Breast epithelium (tissue), 4 donors: ENCODE data around the gene BSND. TPM values are rescaled to one million over a fixed set of nuclear protein-coding genes. Genes with fewer than 3 reads are reported as not detected.
A peak's percentile ranks its signal among the peaks of the same experiment; 100 is the strongest.

Source experiments
- DNase-seq, 2 donors: peaks; one replicate each; pipeline ENCODE4 v3.0.0-alpha.2; 2019; ENCODE audit warnings: low spot score in 2 of 2
- H3K27ac ChIP-seq, 2 donors: fragments of 200-600 bp; sonication (generic) in 1 of 2; one replicate each; pipeline ENCODE4 v1.5.1; 2016 to 2019; ENCODE audit warnings: mild to moderate bottlenecking in 1 of 2
- H3K27me3 ChIP-seq, 2 donors: fragments of 200-600 bp; sonication (generic) in 1 of 2; one replicate each; pipeline versions ENCODE4 v1.5.1 to v1.6.0; 2017 to 2019; ENCODE audit warnings: control low read depth in 1 of 2, mild to moderate bottlenecking in 1 of 2
- H3K36me3 ChIP-seq: fragments of 200-600 bp; one replicate; pipeline ENCODE4 v1.5.1; 2019
- H3K4me1 ChIP-seq, 2 donors: fragments of 200-600 bp; sonication (generic); one replicate each; pipeline ENCODE4 v1.5.1; 2016 to 2019; ENCODE audit warnings: control low read depth in 1 of 2
- H3K4me3 ChIP-seq, 3 donors: fragments of 200-600 bp; sonication (generic); 1 replicate in 2 of 3; 2 replicates in 1 of 3; pipeline ENCODE4 v1.5.1; 2016 to 2019; ENCODE audit warnings: mild to moderate bottlenecking in 3 of 3, moderate library complexity in 2 of 3
- H3K9me3 ChIP-seq, 2 donors: fragments of 200-600 bp; sonication (generic) in 1 of 2; one replicate each; pipeline ENCODE4 v1.5.1; 2016 to 2019; ENCODE audit warnings: control low read depth in 1 of 2
- CTCF ChIP-seq, 3 donors: fragments of 450-650 bp; IDR thresholded peaks; one replicate each; pipeline ENCODE4 v1.5.1; 2016 to 2017; ENCODE audit warnings: antibody characterized with exemption in 3 of 3, mild to moderate bottlenecking in 3 of 3, moderate library complexity in 3 of 3
- POLR2A ChIP-seq: fragments of 450-650 bp; IDR thresholded peaks from one replicate; pipeline ENCODE4 v1.6.1; 2016; ENCODE audit warnings: antibody characterized with exemption, mild to moderate bottlenecking, moderate library complexity
- POLR2AphosphoS5 ChIP-seq, 3 donors: sonication (generic); formaldehyde crosslinking; IDR thresholded peaks; one replicate each; pipeline ENCODE4 v1.6.1; 2017; ENCODE audit warnings: antibody characterized with exemption in 3 of 3
- intact Hi-C: fragments of 100-400 bp; cut with DNase I; formaldehyde crosslinking; loops from one replicate; pipeline ENCODE4 v1.15.1; 2023; ENCODE audit warnings: low total_unique reads
- total RNA-seq, 3 donors: library from RNA; depleted of rRNA; stranded (reverse); fragments of >200 nt; gene quantifications; one replicate each; pipeline ENCODE4 v1.1.0, GENCODE V29; 2016

The BSND gene
- total RNA-seq, 3 donors from 2014 or later, result under 0.01 to 0.15 TPM; not detected in 1

- Histone ChIP-seq H3K4me1 (peaks cover 0 to 3% of the 10 kb centered on the region in 2 donors), H3K9me3 (no peaks in the 10 kb centered on the region), H3K4me3 (no peak overlapping the region), H3K27me3 (peaks cover 0 to 12% of the 10 kb centered on the region in 2 donors), H3K27ac (peak overlapping the region in 1 of 2 donors; percentile 48), H3K36me3 (no peaks in the 10 kb centered on the region)
- DNase-seq, result no peak
- no peak for TF ChIP-seq POLR2AphosphoS5 (IDR thresholded peaks at IDR 0.05)
- TF ChIP-seq CTCF (IDR thresholded peaks at IDR 0.05), result no peak
- no peak for TF ChIP-seq POLR2A
- intact Hi-C loops, result no loop called here
Observed at GRCh38 chr1:54978528-54979326, 20.0 kb upstream of the BSND start.

- peaks cover 0 to 3% of the 10 kb centered on the region in 2 donors for H3K4me1 ChIP-seq
- H3K9me3 ChIP-seq, result no peaks in the 10 kb centered on the region
- peaks cover 0 to 12% of the 10 kb centered on the region in 2 donors for H3K27me3 ChIP-seq
- intact Hi-C loops, result no loop called here
- peak overlapping the region in 1 of 2 donors; percentile 48 for H3K27ac ChIP-seq
- H3K36me3 ChIP-seq, result no peaks in the 10 kb centered on the region
- no peak overlapping the region for H3K4me3 ChIP-seq
- no peak for TF ChIP-seq POLR2A
- no peak for DNase-seq
Observed at GRCh38 chr1:54979327-54979891, 19.3 kb upstream of the BSND start.

DNA sequence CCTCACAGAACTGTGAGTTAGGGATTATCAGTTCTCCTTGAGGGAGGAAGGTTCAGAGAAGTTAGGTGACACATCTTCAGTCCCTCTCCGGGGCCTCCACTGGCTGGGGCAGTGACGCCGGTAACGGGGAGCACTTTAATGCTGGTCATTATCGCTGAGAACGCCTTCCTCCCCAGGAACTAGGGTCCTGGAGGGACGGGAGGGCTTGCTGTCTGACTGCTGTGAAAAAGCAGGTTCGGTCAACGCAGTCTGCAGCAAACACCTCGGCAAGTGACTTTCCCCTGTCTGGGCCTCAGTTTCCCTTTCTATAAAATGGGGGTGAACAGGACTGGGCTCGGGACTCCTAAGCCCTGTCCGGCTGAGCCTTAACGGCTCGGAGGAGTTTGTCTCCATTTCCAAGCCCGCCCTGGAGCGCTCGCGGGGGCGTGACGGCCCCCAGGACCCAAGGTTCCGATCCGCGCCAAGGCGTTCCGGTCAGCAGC lies 18.6 kb upstream of the BSND start:
- intact Hi-C loops, result no loop called here
- peaks cover 0 to 12% of the 10 kb centered on the region in 2 donors for H3K27me3 ChIP-seq
- H3K4me3 ChIP-seq, result peak overlapping the region; percentile 33 to 68 (median 67)
- no peaks in the 10 kb centered on the region for H3K36me3 ChIP-seq
- peaks cover 0 to 3% of the 10 kb centered on the region in 2 donors for H3K4me1 ChIP-seq
- peak overlapping the region; percentile 65 to 73 for H3K27ac ChIP-seq
- no peak for DNase-seq
- TF ChIP-seq POLR2A (no peak), POLR2AphosphoS5 (IDR thresholded peaks at IDR 0.05) (no peak), CTCF (IDR thresholded peaks at IDR 0.05) (no peak)
- H3K9me3 ChIP-seq, result no peaks in the 10 kb centered on the region

DNA sequence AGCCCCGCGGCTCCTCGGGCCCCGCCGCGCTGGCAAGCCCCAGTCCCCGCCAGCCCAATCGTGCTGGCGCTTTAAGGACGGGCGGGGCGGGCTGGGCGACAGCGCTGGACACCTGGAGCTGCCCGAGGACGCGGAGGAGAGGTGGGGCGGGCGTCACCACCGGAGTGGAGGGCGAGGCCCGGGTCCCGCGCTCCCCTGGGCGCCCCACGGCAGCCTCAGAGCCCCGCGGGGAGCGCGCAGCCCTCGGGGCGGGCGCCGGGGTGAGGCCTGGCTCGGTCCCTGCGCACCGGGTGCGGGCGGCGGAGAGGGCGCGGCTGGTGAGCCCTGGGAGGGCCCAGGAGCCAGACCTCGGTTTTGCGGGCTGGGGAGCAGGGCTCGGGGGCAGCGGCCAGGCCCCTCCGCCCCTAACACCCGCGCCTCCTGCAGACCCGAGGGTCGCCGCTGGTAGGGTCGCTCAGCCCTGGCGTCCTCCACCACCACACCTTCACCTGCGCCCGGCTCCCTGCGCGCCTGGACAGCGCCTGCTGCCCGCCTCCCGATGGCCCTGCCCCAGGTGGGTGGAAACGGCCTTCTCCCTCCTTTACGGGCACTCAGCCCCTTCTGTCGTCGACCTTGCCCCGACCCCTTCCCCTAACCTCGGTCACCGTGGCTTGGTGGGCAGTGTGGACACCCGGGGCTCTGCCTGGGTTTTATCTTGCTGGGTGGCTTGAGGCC lies 18.0 kb upstream of the BSND start, which contains the start of gene TMEM61:
TMEM61 (plus strand) TSS at position 101 of the 714 bp plus-strand sequence; CDS start at position 539, 438 bp downstream.
- H3K36me3 ChIP-seq, result no peaks in the 10 kb centered on the region
- TF ChIP-seq POLR2AphosphoS5 (IDR thresholded peaks at IDR 0.05) (no peak), CTCF (IDR thresholded peaks at IDR 0.05) (no peak), POLR2A (no peak)
- H3K4me3 ChIP-seq, result peak within 1 kb of the TSS; percentile 33 to 68 (median 67)
- H3K27me3 ChIP-seq, result peaks cover 0 to 12% of the 10 kb centered on the region in 2 donors
- H3K27ac ChIP-seq, result peak within 1 kb of the TSS; percentile 65 to 73
- intact Hi-C loops, result no loop called here
- no peaks in the 10 kb centered on the region for H3K9me3 ChIP-seq
- no peak for DNase-seq
- peaks cover 0 to 3% of the 10 kb centered on the region in 2 donors for H3K4me1 ChIP-seq

DNA sequence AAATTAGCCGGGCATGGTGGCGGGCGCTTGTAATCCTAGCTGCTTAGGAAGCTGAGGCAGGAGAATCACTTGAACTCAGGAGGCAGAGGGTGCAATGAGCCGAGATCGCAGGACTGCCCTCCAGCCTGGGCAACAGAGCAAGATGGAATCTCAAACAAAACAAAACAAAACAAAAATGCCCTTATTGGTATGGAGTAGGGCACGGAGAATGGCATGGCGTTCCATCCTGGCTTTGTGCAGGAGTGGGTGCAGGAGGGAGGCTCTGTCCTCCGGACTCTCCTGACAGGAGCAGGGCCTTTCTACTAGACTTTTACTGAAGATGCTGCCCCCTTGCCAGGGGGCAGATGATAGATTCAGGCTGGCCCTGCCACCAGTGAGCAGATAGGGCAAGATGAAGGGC lies 17.3 kb upstream of the BSND start:
- peaks cover 0 to 3% of the 10 kb centered on the region in 2 donors for H3K4me1 ChIP-seq
- H3K27ac ChIP-seq, result no peak overlapping the region
- no peaks in the 10 kb centered on the region for H3K9me3 ChIP-seq
- peaks cover 0 to 12% of the 10 kb centered on the region in 2 donors for H3K27me3 ChIP-seq
- intact Hi-C loops, result no loop called here
- DNase-seq, result no peak
- H3K36me3 ChIP-seq, result no peaks in the 10 kb centered on the region
- peak overlapping the region in 2 of 3 donors; percentile 67 to 68 for H3K4me3 ChIP-seq
- TF ChIP-seq POLR2AphosphoS5 (IDR thresholded peaks at IDR 0.05) (no peak), CTCF (IDR thresholded peaks at IDR 0.05) (no peak), POLR2A (no peak)
